NCI-H345 treated with DMSO at 0.1 percent for 48 hours (cell line): Measurements from ENCODE around the gene PTPA.

Experiments
- DNase-seq: peaks from one replicate; lab custom pipeline; 2025; ENCODE audit not compliant: unreplicated experiment; lab: John Stamatoyannopoulos, UW

PTPA gene

DNA sequence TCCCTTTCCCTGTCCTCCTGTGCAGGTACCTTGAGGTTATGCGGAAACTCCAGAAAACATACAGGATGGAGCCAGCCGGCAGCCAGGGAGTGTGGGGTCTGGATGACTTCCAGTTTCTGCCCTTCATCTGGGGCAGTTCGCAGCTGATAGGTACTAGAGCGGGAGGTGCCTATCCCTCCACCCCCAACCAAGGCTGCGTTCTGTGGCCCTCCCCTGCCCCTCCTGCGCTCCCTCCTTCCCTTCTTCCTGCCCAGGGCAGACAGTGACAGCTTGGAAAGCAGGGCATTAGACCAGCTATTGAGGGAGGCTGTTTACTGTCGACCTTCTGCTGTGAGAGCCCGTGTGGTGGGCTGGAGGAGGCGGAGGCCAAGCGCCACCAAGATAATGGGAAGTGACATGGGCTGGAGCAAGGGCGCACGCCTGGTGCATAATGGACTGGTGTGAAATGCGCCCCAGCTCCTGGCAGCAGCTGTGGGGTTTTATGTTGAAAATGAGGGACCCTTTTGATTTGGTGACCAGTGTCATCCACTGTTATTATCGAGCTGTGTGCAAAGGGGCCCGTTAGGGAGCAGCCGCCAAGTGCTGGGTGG is 25.3 kb downstream of the PTPA start:
- no peak for DNase-seq

DNA sequence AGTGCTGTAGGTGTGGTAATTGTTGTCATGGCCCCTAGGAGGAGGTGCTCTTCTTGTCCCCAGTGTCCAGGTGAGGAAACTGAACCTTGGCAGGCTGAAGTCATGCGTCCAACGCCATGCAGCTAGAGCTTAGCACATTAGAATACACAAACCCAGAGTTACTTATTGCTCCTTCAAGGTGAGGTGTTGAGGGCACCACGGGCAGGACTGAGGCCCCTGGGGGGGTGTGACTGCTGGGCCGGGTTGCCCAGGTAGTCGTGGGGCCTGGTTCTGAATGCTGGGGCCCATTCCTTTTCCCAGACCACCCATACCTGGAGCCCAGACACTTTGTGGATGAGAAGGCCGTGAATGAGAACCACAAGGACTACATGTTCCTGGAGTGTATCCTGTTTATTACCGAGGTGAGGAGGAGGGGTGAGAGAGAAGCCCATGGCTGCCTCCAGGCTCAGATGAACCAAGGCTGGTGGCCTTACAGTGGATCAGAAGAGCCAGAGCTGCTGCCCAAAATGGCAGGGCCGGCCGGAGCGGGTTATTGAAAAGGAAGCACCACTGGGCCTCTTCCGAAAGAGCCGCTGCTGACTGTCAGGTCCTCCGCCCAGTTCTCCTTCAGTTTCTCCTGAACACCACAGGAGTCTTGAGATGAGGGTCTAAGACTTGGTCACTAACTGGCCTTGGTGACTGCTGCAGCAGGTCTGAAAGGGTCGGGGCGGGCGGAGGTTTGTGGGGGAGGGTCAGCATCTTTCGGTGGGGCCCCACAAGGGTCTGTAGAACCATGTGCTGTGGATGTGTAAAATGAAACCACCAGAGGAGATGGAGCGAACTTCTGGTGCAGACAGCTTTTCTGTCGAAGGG is 26.3 kb downstream of the PTPA start:
- DNase-seq, result no peak

DNA sequence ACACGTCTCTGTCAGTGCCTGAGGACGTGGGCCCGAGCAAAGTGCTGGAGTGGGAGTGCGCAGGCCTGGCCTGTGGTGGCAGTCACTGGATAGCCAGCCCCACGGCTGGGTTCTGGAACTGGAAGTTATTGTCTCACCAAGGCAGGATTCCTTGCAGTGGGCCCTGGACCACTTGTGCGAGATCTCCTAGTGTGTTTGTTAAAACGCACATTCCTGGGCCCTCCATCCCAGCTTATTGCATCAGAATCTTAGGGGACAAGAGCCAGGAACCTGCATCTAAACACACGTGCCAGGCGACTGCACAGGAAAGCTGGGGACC is 26.9 kb downstream of the PTPA start:
- no peak for DNase-seq

DNA sequence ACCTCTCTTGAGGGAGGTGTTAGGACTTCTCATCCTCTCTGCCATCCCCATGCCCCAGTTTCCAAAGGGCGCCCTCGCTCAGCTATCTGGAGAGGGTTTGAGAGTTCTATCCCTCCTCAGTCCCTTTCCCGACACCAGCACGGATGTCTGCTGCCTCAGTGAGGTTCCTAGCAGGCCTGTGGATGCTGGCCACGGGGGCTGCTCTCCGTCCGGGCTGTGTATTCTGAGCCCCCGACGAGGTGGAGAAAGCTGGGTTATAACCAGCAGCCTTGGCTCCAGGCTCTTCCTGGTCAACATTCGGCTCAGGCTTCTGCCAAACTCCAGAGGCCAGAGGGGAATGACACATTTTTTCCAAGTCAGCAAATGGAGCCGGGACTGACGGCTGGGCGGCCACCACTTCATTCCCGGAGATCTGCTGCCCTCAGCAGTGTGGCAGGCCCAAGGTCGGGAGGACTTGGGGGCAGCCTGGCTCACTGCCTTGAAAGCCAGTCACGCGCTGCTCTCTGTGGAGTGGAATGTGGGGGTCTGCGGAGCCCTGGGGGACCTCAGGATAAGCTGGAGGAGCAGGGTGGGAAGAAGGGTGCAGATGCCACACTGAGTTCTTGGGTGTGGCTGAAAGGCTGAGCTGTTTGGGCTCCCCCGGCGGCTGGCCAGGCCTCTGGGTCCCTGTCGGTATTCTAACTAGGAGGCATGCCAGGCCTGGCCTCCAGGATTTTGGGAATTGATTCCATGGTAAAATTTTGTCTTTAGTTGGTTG is 27.4 kb downstream of the PTPA start:
- DNase-seq, result no peak

DNA sequence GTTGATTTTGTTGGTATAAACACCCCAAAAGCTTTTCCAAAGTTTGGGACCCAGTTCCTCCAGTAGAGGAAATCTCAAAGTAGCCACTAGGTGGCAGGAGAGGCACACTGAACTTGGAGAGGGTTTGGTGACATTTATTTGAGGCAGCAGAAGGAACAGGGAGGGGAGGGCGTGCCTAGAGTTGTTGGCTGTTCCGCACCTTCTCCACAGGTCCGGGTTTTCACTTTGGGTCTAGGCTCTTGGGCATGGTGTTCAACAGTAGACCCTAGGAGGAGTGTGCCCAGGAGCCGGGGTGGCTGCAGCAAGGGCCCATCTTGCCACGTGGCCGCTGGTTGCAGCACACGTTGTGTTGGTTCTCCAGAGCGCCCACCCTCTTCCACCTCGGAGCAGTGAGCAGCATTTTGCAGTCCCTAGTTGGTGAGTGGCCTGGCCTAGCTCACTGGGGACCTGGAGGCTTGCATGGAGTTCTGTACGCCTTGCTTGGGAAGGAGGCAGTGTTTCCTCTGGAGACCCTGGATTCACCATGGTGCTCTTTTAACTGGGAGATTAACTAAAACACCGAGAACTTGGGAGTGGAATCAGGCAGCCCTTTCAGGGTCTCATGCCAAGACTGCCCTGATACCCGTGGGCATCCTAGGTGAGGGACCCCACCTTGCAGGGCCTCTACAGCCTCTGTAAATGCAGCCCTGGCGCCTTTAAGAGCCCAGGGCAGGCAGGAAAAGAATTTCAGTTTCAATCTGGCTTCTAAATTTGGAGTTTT is 28.2 kb downstream of the PTPA start:
- DNase-seq, result peak; percentile 60

DNA sequence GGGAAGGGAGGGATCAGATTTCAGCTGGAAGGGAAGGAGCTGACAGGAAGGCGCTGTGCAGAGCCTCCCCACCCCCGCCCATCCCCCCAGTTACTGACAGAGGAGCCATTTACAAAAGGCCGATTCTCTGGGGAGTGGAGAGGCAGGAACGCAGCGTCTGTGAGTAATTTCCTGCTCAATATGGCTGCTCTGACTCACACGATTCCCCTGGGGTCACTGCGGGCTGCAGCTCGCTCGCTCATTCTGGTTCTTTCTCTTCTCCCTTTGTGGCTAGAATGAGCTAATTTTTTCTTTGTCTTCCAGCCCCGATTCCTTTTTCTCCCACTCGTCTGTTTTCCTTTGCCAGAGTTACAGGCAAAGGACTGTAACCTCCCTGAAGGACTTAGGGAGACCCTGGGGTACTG is 28.8 kb downstream of the PTPA start:
- peak; percentile 94 for DNase-seq

DNA sequence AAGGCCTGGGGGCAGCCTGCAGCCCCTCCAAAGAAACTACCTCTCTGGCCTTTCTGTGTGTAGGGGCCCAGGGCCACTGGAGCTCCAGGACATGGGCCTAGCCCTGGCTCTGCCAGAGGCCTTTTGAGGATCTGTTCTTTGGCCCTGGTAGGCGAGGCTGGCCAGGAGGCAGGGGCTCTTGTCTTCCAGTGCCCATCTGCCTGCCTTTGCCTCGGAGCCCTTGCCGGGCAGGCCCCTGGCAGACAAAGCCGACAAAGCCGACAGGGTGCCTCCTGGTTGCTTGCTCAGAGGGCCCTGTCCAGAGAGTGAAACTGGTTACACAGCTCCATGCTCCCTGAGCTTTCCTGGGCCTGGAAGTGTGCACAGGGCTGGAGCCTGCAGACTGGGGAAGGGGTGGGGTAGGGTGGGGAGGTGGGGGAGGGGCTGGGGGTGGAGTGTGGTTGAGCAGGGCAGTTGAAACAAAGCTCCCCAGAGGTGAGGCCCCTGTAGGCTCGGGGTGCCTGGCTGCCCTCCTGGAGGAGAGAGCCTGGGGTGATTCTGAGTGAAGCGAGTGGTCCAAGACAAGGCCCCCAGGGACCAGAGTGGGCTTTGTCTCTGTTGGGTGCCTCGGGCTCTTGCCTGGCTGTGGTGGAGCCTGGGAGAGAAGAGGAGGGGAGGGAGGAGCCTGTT is 29.3 kb downstream of the PTPA start:
- DNase-seq, result peak; percentile 53

DNA sequence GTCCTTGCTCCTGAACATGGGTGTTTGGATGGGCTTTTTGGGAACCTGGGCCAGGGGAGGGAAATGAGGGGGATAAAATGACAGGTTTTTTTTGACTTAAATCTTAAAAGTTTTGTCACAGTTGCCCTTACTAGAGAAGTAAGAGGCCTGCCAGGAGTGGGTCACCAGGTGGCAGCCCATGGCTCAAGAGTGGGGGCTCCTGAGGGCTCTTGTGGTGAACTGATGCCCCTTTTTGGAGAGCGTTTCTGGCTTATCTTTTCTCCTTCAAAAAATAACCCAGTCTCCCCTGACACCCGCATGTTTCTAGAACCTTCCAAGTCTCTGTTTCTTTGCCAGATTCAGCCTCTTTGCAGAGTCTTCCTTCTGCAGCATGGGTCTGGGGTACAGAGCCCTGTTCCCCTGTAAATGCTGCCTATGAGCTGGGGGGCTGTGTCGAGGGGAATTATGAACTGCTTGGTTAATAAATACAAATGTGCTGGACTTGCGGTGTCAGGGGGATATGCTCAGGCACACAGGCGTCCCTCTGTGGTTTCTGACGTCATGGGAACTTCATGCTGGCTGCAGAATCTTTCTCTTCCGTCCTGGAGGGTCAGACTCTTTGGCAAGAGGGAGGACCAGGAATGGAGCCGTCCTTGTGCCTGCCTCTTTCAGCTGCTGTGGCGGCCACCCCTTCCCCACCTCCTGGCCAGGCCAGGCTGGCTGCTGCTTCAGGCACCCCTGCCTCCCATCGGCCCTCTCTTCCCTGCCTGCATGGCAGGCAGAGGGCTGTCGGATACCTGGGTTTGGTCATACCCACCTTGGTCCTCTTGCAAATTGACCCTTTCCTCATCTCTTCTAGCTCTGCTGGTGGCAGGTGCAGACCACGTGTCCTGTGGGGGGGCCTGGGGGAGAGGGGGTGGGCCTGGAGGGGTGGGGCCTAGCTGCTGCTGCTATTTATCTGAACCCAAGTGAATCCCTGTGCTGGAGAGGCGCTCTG is 30.1 kb downstream of the PTPA start:
- no peak for DNase-seq

DNA sequence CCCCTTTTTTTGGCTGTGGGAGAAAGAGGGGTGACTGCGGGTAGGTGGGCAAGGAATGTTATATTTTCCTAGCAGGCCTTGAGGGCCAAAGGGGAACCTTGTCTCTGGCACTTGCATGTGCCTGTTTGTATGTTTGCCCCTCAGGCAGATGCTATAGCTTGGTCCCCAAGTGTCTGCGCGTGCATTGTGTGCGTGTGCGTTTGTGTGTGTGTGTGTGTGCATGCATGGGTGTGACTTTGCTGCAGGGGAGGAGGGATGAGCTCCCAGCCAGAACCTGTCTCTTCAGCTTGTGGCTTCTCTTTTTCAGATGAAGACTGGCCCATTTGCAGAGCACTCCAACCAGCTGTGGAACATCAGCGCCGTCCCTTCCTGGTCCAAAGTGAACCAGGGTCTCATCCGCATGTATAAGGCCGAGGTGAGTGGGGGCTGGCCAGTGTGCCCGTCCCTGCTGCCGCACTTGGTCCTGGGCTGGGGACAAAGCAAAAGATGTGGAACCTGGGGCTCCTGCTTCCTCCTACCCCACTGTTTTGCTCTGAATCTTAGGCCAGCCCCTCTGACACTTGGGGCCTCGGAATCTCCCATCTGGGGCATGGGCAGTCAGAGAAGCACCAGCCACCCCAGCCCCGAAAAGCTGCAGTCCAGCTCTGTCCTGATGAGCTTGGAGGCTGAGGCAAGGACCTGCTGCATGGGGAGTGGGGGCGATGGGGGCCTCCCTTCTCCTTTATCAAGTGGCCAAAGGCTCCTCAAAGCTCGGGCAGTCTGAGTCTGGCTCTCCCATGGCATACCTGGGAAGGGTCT is 31.1 kb downstream of the PTPA start:
- no peak for DNase-seq

DNA sequence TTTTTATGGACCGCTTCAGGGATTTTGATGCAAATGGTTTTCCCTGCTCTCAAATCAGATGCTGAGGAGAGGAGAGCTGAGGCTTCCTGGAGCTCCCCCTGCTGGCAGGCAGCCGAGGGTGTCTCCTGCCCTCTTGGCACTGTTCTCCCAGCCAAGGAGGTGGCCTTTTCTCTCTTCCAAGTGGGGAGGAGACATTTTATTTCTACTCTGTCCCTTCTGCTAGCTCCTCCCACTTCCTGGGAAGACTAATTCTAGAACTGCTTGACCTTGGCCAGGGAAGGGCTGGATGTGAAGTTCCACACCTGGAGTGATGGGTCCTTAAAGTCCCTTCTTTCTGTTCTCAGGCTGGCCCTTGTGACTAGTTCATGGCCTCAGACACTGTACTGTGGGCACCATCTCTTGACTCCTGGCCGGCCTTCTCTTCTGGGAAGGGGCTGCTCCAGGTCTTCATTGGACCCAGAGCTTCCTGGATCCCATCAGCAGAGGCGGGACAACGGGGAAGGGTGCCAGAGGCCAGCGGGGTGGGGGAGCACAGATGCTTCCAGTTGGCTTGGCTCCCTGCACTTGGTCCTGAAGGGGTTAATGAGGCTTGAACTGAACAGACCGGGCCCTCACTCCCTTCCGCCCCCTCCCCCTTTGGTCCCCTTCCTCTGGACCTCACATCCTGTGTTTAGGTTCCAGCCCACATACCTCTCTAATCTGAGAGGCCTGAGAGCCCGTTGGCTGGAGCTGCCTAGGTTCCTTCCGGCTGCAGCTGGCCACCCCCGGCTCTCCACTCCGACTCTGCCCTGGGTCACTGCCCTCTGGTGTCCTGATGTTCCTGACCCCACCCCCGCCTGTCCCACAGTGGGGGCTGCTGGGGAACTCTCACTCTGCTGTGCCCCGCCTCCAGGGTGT is 32.1 kb downstream of the PTPA start:
- DNase-seq, result peak; percentile 11

DNA sequence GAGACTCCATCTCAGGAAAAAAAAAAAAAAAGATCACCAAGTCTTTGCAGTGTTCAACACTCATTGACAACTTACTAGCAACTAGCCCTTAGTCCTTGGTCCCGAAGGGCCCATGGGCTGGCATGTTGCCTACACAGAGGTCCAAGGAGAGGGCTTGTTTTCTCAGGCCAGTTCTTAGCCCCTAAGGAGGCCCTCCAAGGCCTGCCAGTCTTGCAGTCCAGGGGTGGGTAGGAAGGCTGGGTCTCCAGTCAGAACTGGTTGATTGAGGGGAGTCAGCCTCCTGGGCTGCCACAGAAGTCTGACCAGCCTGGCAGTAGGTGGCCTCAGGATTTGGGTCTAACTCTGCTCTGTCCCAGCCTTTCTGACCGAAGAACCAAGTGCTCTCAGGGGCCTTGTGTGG is 34.1 kb downstream of the PTPA start:
- DNase-seq, result no peak

DNA sequence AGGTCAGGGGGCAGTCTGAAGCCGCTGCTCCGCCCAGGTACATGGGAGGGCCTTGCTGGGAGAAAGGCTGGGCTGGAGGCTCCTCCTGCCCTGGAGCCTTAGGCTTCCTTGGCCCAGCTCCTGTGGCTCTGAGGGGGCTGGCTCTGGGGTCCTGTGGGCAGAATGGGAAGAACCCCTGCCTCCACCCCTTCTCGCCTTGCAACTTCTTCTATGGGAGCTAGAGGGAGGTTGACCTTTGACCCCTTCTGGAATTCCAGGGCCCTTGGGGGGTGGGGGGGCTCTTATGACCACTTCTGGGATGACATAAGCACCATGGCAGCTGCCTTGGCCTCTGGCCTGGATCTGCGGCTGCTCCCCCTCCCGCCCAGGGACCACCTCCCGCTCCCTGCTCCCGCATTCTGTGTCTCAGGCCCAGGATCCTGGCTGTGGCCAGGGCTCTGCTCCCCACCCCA is 34.7 kb downstream of the PTPA start:
- DNase-seq, result no peak

DNA sequence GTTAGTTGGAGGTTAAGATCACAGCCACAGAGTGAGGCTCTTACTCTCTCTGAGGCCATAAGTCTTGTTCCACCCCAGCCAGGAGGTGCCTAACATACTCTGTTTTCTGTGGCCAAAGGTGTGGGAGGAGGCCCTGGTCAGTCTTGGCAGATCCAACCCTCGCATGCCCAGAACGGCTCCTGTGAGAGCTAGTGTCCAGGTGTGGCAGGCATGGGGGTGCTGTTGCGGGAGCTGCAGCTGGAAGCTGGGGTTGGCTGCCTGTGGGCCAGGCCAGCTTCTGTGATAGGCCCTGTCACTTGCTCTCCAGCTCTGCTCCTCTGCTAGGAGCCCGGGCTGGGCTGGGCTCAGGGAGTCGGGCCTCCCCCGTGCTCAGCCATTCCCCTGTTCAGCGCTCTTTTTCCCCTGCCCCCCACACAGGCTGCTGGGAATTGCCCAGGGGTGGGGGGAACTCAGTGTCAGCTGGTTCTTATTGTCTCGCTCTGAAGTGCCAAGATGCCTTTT is 35.3 kb downstream of the PTPA start:
- no peak for DNase-seq

DNA sequence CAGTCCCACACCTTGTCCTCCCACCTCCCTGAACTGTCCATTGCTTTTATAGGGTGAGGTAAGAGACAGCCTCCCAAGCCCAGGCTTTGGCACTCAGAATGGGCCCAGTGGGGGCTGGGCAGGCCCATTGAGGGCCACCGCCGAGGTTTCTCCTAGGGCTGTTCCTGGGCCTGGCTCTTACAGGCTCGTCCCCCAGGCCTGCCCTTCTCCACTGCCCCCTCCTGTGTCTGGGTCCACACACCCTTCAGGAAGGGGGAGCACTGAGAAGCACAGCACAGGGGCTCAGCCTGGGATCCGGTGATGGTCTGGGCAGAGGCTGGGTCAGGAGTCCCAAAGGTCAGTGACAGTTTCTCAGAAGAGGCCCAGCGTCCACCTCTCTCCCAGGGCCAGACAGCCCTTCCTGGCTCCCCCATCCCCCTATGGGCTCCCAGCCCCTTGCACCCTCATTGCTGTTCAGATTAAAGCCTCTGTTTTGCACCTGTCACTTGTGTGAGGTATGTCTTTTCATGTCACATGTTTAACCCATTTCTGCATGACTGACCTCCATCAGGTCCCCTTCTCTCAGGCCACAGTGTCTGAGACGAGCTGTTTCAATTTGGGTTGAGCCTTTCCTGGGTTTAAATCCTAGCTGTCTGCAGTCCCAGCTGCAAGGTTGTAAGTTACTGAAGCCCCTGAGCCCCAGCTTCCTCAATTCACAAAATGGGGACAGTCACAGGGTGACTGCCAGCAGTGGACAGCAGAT is 37.4 kb downstream of the PTPA start:
- DNase-seq, result no peak

DNA sequence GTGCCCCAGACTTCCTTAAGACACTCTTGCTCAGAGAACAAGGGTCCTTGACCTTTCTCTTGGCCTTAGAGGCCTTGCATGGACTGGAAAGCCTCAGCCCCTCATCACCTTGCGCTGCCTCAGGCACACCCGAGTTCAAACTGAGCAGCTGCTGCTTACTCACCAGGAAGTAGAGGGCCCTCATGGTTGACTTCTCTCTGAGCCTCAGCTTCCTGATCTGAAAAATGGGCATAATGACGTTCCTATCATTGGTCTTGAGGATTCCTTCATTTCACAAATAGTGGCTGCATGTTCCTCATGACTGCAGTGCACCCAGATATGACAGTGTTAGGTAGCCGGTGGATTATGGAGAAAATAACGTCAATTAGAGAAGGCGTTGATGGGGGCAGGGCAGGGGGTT is 38.2 kb downstream of the PTPA start:
- DNase-seq, result no peak

DNA sequence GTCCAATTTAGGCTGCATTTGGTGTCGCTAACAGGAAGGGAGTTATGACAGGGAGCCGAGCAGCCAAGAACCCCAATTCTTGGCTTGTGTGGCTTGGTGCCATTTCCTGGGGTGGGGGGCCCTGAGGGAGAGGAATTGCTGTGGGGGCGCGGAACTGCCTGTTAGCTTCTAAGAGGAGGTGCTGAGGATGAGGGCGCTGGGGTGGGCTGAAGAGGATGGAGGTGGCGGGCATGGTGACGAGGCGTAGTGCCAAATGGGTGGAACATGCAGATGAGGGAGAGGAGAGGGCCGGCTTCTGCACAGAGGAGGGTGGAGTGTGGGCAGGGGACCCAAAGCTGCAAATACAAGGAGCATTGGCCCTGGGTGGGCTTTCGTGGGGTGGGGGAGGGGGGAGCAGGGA is 38.9 kb downstream of the PTPA start:
- no peak for DNase-seq

DNA sequence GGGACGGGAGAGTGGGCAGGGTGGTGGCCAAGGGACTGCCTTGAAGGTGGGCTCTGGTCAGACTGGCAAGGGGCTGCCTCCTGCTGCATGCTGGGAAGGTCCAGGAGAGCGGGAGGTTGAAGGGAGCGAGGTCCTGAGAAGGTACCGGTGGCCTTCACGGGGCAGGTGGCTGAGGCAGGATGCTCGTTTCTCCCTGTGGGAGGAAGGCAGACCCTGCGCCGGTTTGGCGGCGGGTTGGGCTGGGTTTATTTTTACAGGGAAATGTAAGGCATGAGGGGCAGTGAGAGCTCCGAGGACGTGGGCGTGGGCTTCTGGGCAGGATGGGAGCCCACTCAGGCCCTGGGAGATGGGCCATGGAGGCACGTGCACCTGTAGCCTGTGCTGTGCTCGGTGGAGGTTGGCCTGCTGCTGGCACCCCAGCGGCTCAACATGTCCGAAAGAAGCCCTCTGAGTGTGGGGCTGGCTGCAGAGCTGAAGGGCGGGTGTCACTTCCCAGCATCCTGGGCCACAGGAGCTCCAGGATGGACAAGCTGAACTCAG is 39.5 kb downstream of the PTPA start:
- DNase-seq, result no peak
